Stimulated activated naive CD8-positive, alpha-beta T cell treated with anti-CD3 and anti-CD28 coated beads, Interleukin-15, Interleukin-2, amounts not matched to agents 100 ng/mL and 50 ng/mL, for 24 hours (primary cell): ENCODE results near the gene DISP3.

ENCODE experiments used
- H3K27ac Mint-ChIP-seq: one replicate; pipeline ENCODE4 v1.8.0; 2021; ENCODE audit warnings: mild to moderate bottlenecking, mixed read lengths
- H3K27me3 Mint-ChIP-seq: one replicate; pipeline ENCODE4 v1.8.0; 2021; ENCODE audit warnings: mixed read lengths
- H3K36me3 Mint-ChIP-seq: one replicate; pipeline ENCODE4 v1.8.0; 2021; ENCODE audit warnings: low read depth, mixed read lengths
- H3K4me1 Mint-ChIP-seq: one replicate; pipeline ENCODE4 v1.8.0; 2021; ENCODE audit warnings: low read depth, mixed read lengths
- H3K4me3 Mint-ChIP-seq: one replicate; pipeline ENCODE4 v1.8.0; 2021; ENCODE audit warnings: mild to moderate bottlenecking, mixed read lengths
- H3K9me3 Mint-ChIP-seq: one replicate; pipeline ENCODE4 v1.8.0; 2021; ENCODE audit warnings: mixed read lengths

DISP3 gene

DNA sequence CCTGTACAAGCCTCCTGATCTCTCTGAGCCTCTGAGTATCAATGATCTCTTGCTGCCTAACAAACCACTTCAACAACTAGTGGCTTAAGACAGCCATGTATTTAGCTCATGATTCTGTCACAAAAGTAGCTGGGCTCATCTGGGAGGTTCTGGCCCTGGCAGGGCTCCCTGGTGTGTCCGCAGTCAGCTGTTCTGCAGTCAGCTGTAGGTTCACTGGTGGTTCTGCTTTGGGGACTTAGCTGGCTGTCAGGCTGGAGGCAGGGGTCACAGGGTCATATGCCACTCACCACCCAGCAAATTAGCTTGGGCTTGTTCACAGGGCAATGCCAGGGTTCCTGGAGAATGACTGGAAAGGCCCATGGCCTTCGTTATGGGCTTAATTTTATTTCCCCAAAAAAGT lies 64.8 kb downstream of the DISP3 start:
- Mint-ChIP-seq H3K36me3 (no peaks in the 10 kb centered on the region), H3K27ac (no peak overlapping the region), H3K4me3 (no peak overlapping the region), H3K27me3 (peaks cover 5% of the 10 kb centered on the region), H3K4me1 (no peaks in the 10 kb centered on the region), H3K9me3 (no peaks in the 10 kb centered on the region)

DNA sequence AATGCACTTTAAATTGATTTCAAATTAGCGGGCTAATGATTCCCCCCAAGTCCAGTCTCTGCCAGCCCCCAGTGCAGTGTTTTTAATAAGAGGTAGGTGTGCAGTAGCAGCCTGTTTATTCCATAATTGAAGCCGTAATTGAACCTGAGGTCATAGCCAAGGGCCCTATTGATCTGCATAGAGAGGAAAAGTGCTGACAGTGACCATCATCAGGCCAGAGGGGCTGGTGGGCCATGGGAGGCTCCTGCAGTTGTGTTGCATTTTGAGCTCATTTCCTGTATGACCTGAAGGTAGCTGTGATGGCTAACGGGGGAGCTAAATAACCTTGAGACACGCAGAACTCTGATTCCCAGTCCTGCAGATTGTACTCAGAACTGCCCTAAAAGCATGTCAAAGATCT lies 67.5 kb downstream of the DISP3 start:
- Mint-ChIP-seq H3K27ac (no peak overlapping the region), H3K9me3 (no peaks in the 10 kb centered on the region), H3K4me3 (no peak overlapping the region), H3K4me1 (no peaks in the 10 kb centered on the region), H3K27me3 (peaks cover 22% of the 10 kb centered on the region), H3K36me3 (no peaks in the 10 kb centered on the region)

DNA sequence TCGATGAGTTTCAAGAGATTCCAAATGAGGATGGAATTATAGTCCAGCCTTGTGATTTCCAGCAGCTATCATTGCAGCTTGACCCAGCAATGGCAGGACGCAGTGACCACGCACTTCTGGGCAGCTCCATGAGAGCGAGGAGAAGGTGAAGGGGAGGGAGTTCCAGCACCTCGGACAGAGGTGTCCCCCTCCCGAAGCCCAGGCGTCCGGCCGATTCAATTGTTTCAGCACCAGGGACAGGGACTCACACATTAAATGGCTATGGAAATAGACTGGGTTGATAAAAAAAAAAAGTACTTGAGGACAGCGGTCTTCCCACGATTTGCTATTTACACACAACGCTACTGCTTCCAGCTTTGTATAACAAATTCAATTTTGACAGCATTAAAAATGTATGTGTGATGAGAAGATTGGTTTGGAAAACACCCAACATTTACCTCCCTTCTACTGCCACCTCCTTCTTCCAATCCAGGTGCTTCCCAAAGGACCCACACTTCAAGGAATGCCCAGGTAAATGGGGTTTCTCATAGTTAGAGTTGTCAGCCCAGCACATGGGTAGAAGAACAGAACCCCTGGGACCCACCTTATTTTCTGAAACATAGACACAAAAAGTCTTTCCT lies 71.8 kb downstream of the DISP3 start:
- no peak overlapping the region for H3K4me3 Mint-ChIP-seq
- H3K27ac Mint-ChIP-seq, result no peak overlapping the region
- no peaks in the 10 kb centered on the region for H3K9me3 Mint-ChIP-seq
- no peaks in the 10 kb centered on the region for H3K36me3 Mint-ChIP-seq
- no peaks in the 10 kb centered on the region for H3K4me1 Mint-ChIP-seq
- peaks cover 36% of the 10 kb centered on the region for H3K27me3 Mint-ChIP-seq

DNA sequence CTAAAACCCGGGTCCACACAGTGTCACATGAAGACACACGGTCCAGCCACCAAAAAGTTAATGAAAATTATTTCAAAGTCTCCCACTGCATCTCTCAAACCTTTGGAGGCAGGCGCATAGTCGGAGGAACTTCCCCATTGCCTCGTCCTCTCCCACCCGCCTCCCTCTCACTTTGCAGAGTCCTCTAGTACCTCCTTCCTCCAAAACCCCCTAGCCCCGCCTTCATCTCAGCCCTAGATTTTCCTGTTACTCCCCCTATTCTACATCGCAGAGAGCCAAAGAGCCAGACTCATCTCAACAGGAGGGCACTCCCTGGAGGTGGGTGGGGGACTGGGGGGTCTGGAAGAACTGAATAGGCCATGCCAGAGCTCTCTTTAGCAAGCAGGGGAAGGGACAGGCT lies 79.3 kb downstream of the DISP3 start:
- no peaks in the 10 kb centered on the region for H3K36me3 Mint-ChIP-seq
- H3K27ac Mint-ChIP-seq, result no peak overlapping the region
- H3K9me3 Mint-ChIP-seq, result no peaks in the 10 kb centered on the region
- peaks cover 52% of the 10 kb centered on the region for H3K27me3 Mint-ChIP-seq
- H3K4me1 Mint-ChIP-seq, result no peaks in the 10 kb centered on the region
- H3K4me3 Mint-ChIP-seq, result no peak overlapping the region

DNA sequence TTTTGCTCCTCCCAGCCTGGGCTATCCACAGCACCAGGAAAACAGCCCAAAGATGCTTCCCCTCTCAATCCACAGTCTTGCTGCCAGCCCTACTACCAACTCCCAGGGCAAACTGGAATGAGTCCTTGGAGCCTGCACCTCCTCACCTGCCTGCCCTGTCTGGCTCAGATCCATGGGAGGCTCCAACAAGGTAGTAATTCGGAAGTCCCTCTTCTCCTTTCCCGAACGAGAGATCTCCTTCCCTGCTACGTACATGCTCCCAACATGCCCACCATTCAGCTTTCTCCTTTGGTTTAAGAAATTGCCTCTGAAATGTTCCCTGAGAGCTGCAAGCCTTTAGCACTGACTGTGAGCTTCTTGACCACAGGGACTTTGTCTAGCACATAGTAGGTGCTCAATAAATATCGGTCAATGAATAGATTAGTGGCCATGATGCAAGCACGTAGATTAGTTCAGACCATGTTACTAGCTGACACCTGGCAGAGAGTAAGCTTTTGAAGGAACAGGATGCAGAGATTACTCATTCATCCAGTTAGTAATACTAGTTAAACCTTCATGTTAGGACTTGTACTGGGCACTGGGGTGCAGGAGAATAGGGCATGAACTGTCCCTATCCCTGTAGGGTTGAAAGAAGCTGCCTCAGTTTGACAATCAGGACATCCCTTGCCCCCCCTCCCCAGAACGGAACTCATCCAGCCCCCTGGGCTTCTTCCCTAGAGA lies 80.1 kb downstream of the DISP3 start:
- no peaks in the 10 kb centered on the region for H3K9me3 Mint-ChIP-seq
- no peaks in the 10 kb centered on the region for H3K4me1 Mint-ChIP-seq
- H3K36me3 Mint-ChIP-seq, result no peaks in the 10 kb centered on the region
- no peak overlapping the region for H3K27ac Mint-ChIP-seq
- H3K27me3 Mint-ChIP-seq, result peaks cover 52% of the 10 kb centered on the region
- no peak overlapping the region for H3K4me3 Mint-ChIP-seq

DNA sequence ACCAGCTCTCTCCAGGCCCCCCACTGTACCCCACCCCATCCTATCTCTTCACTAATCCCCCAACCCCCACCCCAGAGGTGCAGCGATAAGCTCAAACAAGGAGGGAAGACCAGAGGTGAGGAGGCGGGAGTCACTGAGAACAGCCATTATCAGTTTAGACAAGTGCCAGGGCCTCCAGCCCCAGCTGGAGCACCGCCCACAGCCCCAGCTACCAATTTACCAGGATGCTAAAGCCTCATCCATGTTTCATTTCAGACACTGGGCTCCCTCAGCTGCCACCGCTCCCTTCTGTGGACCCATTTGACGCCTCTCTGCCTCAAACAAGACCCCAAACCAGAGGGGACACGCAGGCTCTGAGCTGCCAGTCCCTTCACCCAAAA lies 80.6 kb downstream of the DISP3 start:
- Mint-ChIP-seq H3K27ac (no peak overlapping the region), H3K4me1 (no peaks in the 10 kb centered on the region), H3K9me3 (no peaks in the 10 kb centered on the region), H3K36me3 (no peaks in the 10 kb centered on the region), H3K27me3 (peaks cover 47% of the 10 kb centered on the region), H3K4me3 (no peak overlapping the region)

DNA sequence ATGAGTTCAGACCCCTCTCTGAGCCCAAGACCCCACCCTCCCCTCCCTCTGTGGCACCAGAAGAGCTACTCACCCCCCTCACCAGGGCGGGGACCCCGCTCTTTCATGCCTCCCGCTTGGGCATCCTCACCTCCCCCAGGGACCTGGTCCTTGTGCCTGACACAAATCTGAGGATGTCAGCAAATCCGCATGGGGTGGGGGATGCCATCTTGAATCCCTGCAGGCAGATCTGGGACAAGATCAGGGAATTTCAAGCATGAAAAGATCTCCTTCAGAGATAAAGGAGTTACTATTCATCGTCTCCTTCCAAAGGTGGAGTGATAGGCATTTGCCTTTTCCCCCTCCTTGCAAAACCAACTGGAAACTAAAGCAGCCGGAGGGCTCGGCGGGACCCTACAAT lies 81.1 kb downstream of the DISP3 start:
- no peaks in the 10 kb centered on the region for H3K4me1 Mint-ChIP-seq
- H3K9me3 Mint-ChIP-seq, result no peaks in the 10 kb centered on the region
- H3K4me3 Mint-ChIP-seq, result no peak overlapping the region
- no peak overlapping the region for H3K27ac Mint-ChIP-seq
- no peaks in the 10 kb centered on the region for H3K36me3 Mint-ChIP-seq
- H3K27me3 Mint-ChIP-seq, result peaks cover 44% of the 10 kb centered on the region

DNA sequence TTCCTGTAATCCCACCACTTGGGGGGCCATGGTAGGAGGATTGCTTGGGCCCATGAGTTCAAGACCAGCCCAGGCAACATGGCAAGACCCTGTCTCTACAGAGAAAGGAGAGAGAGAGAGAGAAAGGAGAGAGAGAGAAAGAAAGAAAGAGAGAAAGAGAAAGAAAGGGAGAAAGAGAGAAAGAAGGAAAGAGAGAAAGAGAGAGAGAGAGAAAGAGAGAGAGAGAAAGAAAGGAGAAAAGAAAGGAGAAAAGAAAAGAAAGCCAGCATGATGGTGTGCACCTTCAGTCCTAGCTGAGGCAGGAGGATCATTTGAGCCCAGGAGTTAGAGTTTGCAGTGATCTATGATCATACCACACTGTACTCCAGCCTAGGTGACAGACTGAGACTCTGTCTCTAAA lies 82.8 kb downstream of the DISP3 start:
- Mint-ChIP-seq H3K4me1 (no peaks in the 10 kb centered on the region), H3K27me3 (peaks cover 31% of the 10 kb centered on the region), H3K4me3 (no peak overlapping the region), H3K36me3 (no peaks in the 10 kb centered on the region), H3K9me3 (no peaks in the 10 kb centered on the region), H3K27ac (no peak overlapping the region)

DNA sequence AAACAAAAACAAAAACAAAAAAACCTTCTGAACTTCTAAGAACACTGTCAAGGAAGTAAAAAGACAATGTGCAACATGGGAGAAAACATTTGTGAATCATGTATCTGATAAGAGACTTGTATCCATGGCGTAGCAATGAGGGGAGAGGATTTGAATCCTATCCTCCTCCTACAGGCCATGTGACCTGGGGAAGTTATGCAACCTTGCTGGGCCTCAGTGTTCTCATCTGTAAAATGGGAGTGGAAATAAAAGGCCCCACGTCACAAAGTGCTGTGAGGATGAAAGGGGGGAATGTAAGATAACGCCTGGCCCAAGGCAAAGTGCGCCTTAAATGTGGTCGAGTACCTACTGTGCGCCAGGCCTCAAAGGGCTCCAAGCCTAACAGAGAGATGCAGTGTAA lies 83.7 kb downstream of the DISP3 start:
- H3K27me3 Mint-ChIP-seq, result peaks cover 22% of the 10 kb centered on the region
- no peaks in the 10 kb centered on the region for H3K9me3 Mint-ChIP-seq
- no peaks in the 10 kb centered on the region for H3K36me3 Mint-ChIP-seq
- H3K27ac Mint-ChIP-seq, result no peak overlapping the region
- no peaks in the 10 kb centered on the region for H3K4me1 Mint-ChIP-seq
- no peak overlapping the region for H3K4me3 Mint-ChIP-seq

DNA sequence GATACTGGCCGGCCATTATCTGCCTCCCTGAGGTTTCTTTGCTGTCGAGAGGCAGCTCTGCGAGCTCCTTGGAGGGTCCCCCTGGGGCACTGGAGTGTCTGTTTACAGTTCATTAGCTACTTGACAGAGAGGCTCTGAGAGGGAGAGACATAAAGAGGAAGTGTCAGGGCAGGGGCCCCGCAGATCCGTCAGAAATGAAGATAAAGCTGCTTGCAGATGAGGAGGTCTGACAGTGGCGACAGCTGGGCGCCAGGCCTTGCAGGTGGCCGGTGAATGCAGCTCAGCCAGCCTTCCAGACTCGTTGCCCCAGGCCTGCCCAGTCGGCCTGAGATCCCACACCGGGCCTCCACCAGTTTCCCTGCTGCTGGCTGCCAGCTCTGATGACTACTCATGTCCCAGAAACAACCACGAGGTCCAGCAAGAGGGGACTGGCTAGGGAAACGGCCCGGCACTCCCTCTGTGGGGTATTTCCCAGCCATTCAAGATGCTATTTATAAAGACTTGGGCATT lies 84.7 kb downstream of the DISP3 start:
- Mint-ChIP-seq H3K27me3 (peaks cover 13% of the 10 kb centered on the region), H3K4me3 (no peak overlapping the region), H3K9me3 (no peaks in the 10 kb centered on the region), H3K4me1 (no peaks in the 10 kb centered on the region), H3K36me3 (no peaks in the 10 kb centered on the region), H3K27ac (no peak overlapping the region)

DNA sequence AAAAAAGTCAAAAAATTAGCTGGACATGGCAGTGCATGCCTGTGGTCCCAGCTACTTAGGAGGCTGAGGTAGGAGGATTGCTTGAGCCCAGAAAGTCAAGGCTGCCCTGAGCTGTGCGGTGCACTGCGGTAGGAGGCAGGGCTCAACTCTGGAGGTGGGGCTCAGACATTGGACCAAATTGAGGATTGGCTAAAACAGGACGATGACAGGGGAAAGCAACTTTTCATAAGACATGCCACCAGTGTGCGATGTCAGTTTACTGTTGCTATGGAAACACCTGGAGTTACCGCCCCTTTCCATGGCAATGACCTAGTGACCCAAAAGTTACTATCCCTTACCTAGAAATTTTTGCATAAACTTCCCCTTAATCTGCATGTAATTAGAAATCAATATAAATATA lies 85.3 kb downstream of the DISP3 start:
- Mint-ChIP-seq H3K27ac (no peak overlapping the region), H3K4me3 (no peak overlapping the region)

DNA sequence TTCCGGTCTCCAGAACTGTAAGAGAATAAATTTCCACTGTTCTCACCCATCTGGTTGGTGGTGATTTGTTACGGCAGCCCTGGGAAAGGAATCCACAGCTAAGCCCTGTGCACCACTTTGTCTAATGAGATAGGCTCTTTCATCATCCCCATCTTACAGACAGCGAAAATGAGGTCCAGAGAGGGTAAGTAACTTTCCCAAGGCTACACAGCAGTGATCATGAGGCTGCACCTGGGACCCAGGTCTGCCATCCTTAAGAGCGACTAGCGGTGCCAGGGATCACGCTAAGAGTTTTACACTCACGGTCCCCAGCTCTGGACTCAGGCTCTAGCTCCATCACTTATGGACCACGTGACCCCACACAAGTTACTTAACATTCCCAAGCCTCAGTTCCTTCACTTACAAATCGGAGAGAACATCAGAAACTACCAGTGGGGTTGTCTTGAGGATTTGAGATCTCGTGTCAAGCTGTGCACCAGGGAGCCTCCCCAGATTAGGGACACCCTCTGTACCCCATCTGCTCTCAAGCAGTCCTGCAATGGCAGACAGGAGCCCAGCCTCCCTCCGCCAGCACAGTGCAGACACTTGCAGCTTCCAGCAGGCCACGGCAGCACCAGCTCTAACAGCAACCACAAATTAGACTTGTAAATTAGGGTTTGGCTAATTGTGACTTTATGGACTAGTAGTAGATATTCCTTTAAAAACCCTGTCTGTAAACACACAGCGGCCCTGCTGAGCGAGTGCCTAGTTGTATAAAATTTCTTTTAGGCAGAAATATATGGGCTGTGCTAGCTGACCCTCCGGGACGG lies 87.3 kb downstream of the DISP3 start:
- Mint-ChIP-seq H3K9me3 (no peaks in the 10 kb centered on the region), H3K4me1 (no peaks in the 10 kb centered on the region), H3K27ac (no peak overlapping the region), H3K4me3 (no peak overlapping the region), H3K27me3 (peaks cover 9% of the 10 kb centered on the region), H3K36me3 (no peaks in the 10 kb centered on the region)

More for the DNA sequence above, 85.3 kb downstream of the DISP3 start:
- Mint-ChIP-seq H3K4me1 (no peaks in the 10 kb centered on the region), H3K27me3 (peaks cover 12% of the 10 kb centered on the region), H3K9me3 (no peaks in the 10 kb centered on the region), H3K36me3 (no peaks in the 10 kb centered on the region)

DNA sequence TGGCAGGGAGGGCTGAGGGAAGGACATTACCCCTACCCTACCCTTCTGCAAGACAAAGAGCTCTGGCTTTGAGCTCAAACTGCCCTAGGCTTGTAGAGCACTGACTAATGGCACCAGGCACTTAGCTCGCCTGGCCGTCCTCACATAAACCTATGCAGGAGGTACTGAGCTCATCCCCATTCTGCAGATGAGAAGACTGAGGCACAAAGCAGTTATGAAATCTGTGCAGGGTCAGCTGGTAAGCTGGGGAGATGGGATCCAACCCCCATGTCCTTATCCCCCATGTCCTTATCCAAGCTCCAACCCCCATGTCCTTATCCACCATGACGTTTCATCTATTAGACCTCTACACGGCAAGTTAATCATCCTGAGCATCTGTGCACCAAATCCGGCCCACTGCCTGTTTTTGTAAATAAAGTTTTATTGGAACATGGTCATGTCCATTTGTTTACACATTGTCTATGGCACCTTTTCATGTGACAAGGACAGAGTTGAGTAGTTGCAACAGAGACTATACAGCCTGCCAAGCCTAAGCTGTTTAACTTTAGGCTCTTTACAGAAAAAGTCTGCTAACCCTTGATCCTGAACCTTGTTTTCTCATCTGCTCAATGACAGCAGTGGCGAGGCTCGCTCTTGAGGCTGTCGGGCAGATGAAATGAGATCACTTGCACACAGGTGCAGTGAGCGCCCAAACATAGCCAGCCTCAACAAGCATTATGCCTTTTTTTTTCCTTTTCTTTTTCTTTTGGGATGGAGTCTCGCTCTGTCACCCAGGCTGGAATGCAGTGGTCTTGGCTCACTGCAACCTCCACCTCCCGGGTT lies 88.5 kb downstream of the DISP3 start:
- Mint-ChIP-seq H3K9me3 (no peaks in the 10 kb centered on the region), H3K36me3 (no peaks in the 10 kb centered on the region), H3K4me1 (no peaks in the 10 kb centered on the region), H3K27ac (no peak overlapping the region), H3K27me3 (peaks cover 15% of the 10 kb centered on the region), H3K4me3 (no peak overlapping the region)

DNA sequence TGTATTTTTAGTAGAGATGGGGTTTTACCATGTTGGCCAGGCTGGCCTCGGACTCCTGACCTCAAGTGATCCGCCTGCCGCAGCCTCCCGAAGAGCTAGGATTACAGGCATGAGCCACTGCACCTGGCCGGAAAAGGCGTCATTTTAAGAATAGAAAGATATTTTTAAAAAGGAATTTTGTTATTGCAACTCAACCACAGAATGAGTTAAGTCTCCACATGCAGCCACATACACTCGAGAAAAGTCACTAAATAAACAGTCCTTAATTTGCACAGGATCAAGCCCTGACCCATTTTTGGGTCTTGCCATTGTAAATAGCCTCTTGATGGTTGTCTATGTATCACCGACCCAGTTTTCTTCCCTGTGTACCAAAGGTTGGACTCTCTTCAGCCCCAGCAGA lies 89.7 kb downstream of the DISP3 start:
- H3K9me3 Mint-ChIP-seq, result no peaks in the 10 kb centered on the region
- H3K36me3 Mint-ChIP-seq, result no peaks in the 10 kb centered on the region
- no peak overlapping the region for H3K27ac Mint-ChIP-seq
- peaks cover 15% of the 10 kb centered on the region for H3K27me3 Mint-ChIP-seq
- H3K4me3 Mint-ChIP-seq, result no peak overlapping the region
- no peaks in the 10 kb centered on the region for H3K4me1 Mint-ChIP-seq

DNA sequence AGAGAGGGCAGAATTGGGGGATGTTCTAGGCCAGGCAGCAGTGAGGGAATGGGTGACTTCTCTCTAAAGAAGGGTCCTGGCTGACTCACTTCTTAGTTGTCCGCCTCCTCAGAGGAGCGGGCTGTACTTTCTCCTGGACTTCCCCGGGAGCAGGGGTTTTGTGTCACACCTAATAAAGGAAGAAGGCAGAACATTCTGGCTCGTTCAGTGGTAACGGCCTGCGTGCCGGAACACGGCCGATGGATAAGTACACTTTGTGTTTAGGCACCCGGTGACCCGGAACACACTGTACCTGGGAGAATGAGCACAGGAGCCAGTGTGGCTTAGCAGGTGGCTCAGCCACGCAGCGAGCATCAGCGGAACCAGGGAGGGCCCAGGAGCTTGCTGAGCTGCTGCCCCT lies 90.6 kb downstream of the DISP3 start:
- Mint-ChIP-seq H3K27ac (no peak overlapping the region), H3K4me1 (no peaks in the 10 kb centered on the region), H3K36me3 (no peaks in the 10 kb centered on the region), H3K9me3 (no peaks in the 10 kb centered on the region), H3K27me3 (peaks cover 15% of the 10 kb centered on the region), H3K4me3 (no peak overlapping the region)
